ENCODE data around the gene TMEM106C. TPM values are rescaled to one million over a fixed set of nuclear protein-coding genes. Genes with fewer than 3 reads are reported as not detected.

TMEM106C gene
- polyA plus RNA-seq, 1 donor from 2014 or later: 290 TPM

DNA sequence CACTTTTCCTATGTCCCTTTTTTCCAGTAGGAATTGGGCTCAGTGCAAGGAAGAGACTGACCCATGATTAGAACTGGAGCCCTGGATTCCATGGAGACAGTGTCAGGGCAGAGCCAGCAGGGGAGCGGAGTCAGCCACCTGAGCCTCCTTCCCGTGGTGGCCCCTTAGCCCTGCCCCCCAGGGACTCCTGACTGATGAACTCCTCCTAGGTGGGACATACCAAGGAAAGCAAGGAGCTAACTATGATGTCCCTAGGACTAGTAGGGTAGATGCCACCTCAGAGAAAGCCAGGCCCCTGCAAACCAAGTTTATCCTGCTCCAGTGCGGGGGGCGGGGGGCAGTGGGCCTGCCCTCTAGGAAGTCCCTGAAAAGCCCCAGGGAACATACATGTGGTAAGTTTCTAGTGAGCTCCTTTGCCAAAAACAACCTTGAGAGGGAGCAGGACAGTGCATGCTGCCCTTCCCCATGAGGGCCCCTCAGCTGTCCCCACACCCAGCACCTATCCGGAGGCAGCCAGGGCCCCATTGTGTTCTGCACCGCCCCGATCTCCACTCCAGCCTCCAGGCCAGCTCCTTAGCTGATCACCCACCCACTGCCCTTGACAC, 47.1 kb downstream of the TMEM106C start:
- Histone ChIP-seq H3K9ac (ENCODE audit: low read length) (no peak overlapping the region), H3K36me3 (ENCODE audit: insufficient read depth, low read length) (no peaks in the 10 kb centered on the region), H3K9me2 (ENCODE audit: insufficient read depth, low read length) (no peaks in the 10 kb centered on the region), H3K79me2 (replicated peaks; ENCODE audit: insufficient read depth, low read length) (no peaks in the 10 kb centered on the region), H3K27ac (ENCODE audit: low read length) (no peak overlapping the region), H3F3A (ENCODE audit: insufficient read depth, low read length, poor library complexity, severe bottlenecking) (no peaks in the 10 kb centered on the region), H3K9me3 (ENCODE audit: low read length) (no peaks in the 10 kb centered on the region), H3K27me3 (ENCODE audit: insufficient read depth, low read depth, low read length) (peaks cover 3% of the 10 kb centered on the region), H2AFZ (ENCODE audit: low read depth, low read length) (no peak overlapping the region), H3K4me3 (ENCODE audit: low read length) (no peak overlapping the region), H3K4me2 (ENCODE audit: low read length) (no peak overlapping the region), H4K20me1 (ENCODE audit: insufficient read depth) (no peaks in the 10 kb centered on the region)
- TF ChIP-seq, protein P1, sequence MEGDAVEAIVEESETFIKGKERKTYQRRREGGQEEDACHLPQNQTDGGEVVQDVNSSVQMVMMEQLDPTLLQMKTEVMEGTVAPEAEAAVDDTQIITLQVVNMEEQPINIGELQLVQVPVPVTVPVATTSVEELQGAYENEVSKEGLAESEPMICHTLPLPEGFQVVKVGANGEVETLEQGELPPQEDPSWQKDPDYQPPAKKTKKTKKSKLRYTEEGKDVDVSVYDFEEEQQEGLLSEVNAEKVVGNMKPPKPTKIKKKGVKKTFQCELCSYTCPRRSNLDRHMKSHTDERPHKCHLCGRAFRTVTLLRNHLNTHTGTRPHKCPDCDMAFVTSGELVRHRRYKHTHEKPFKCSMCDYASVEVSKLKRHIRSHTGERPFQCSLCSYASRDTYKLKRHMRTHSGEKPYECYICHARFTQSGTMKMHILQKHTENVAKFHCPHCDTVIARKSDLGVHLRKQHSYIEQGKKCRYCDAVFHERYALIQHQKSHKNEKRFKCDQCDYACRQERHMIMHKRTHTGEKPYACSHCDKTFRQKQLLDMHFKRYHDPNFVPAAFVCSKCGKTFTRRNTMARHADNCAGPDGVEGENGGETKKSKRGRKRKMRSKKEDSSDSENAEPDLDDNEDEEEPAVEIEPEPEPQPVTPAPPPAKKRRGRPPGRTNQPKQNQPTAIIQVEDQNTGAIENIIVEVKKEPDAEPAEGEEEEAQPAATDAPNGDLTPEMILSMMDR (IDR thresholded peaks at IDR 0.05; ENCODE audit: poor library complexity, severe bottlenecking): no peak
- TF ChIP-seq EZH2 (IDR thresholded peaks at IDR 0.05; ENCODE audit: borderline replicate concordance, insufficient read depth, low read length, poor library complexity, severe bottlenecking) (no peak), SMC3 (conservative IDR thresholded peaks at IDR 0.05; ENCODE audit: poor library complexity) (no peak), POLR2AphosphoS5 (IDR thresholded peaks at IDR 0.05) (no peak), MXI1 (conservative IDR thresholded peaks at IDR 0.05; ENCODE audit: poor library complexity, severe bottlenecking) (no peak), RAD21 (conservative IDR thresholded peaks at IDR 0.05) (no peak), EP300 (conservative IDR thresholded peaks at IDR 0.05; ENCODE audit: poor library complexity, severe bottlenecking) (no peak), TAF1 (IDR thresholded peaks at IDR 0.05; ENCODE audit: low read depth) (no peak)
- TF ChIP-seq, protein P2, sequence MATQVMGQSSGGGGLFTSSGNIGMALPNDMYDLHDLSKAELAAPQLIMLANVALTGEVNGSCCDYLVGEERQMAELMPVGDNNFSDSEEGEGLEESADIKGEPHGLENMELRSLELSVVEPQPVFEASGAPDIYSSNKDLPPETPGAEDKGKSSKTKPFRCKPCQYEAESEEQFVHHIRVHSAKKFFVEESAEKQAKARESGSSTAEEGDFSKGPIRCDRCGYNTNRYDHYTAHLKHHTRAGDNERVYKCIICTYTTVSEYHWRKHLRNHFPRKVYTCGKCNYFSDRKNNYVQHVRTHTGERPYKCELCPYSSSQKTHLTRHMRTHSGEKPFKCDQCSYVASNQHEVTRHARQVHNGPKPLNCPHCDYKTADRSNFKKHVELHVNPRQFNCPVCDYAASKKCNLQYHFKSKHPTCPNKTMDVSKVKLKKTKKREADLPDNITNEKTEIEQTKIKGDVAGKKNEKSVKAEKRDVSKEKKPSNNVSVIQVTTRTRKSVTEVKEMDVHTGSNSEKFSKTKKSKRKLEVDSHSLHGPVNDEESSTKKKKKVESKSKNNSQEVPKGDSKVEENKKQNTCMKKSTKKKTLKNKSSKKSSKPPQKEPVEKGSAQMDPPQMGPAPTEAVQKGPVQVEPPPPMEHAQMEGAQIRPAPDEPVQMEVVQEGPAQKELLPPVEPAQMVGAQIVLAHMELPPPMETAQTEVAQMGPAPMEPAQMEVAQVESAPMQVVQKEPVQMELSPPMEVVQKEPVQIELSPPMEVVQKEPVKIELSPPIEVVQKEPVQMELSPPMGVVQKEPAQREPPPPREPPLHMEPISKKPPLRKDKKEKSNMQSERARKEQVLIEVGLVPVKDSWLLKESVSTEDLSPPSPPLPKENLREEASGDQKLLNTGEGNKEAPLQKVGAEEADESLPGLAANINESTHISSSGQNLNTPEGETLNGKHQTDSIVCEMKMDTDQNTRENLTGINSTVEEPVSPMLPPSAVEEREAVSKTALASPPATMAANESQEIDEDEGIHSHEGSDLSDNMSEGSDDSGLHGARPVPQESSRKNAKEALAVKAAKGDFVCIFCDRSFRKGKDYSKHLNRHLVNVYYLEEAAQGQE (IDR thresholded peaks at IDR 0.05; ENCODE audit: borderline replicate concordance): no peak

DNA sequence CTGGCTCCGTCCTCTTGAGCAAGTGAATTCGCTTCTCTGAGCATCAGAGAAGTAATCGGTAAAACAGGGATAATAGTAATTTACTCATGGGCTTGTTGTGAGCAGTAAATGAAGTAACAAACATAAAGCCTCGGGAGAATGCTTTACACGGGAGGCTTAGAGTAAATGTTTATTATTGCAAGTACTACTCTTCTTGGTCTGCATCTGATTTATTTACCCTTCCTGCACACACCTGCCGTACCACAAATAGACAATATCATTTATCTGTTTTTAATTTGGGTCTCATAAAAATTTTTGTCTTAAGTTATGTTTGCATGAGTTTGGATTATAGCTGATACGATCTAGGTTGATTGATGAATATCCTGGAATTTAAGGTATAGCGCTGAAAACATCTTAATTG, 48.7 kb downstream of the TMEM106C start:
- H3K27me3 ChIP-seq (ENCODE audit: insufficient read depth, low read depth, low read length): no peaks in the 10 kb centered on the region
- no peaks in the 10 kb centered on the region for H4K20me1 ChIP-seq (ENCODE audit: insufficient read depth)
- H3K27ac ChIP-seq (ENCODE audit: low read length): no peak overlapping the region
- H3K9me2 ChIP-seq (ENCODE audit: insufficient read depth, low read length): no peaks in the 10 kb centered on the region
- no peak overlapping the region for H3K4me2 ChIP-seq (ENCODE audit: low read length)
- no peak overlapping the region for H3K9ac ChIP-seq (ENCODE audit: low read length)
- TF ChIP-seq RAD21 (conservative IDR thresholded peaks at IDR 0.05) (no peak), MXI1 (conservative IDR thresholded peaks at IDR 0.05; ENCODE audit: poor library complexity, severe bottlenecking) (no peak), POLR2AphosphoS5 (IDR thresholded peaks at IDR 0.05) (no peak), EZH2 (IDR thresholded peaks at IDR 0.05; ENCODE audit: borderline replicate concordance, insufficient read depth, low read length, poor library complexity, severe bottlenecking) (no peak), EP300 (conservative IDR thresholded peaks at IDR 0.05; ENCODE audit: poor library complexity, severe bottlenecking) (no peak), TAF1 (IDR thresholded peaks at IDR 0.05; ENCODE audit: low read depth) (no peak), SMC3 (conservative IDR thresholded peaks at IDR 0.05; ENCODE audit: poor library complexity) (no peak)
- TF ChIP-seq, protein P1 (IDR thresholded peaks at IDR 0.05; ENCODE audit: poor library complexity, severe bottlenecking): no peak
- TF ChIP-seq, protein P2 (IDR thresholded peaks at IDR 0.05; ENCODE audit: borderline replicate concordance): no peak
- H3K79me2 ChIP-seq (replicated peaks; ENCODE audit: insufficient read depth, low read length): no peaks in the 10 kb centered on the region
- H3K4me3 ChIP-seq (ENCODE audit: low read length): no peak overlapping the region
- H3K9me3 ChIP-seq (ENCODE audit: low read length): no peaks in the 10 kb centered on the region
- H3K36me3 ChIP-seq (ENCODE audit: insufficient read depth, low read length): no peaks in the 10 kb centered on the region
- no peak overlapping the region for H2AFZ ChIP-seq (ENCODE audit: low read depth, low read length)
- no peaks in the 10 kb centered on the region for H3F3A ChIP-seq (ENCODE audit: insufficient read depth, low read length, poor library complexity, severe bottlenecking)
